Activated T-cell treated with anti-CD3 and anti-CD28 coated beads, Interleukin-2, amount 50 U/mL, for 24 hours (primary cell): ENCODE results near the gene UBE3A.
A peak's percentile ranks its signal among the peaks of the same experiment; 100 is the strongest.

ENCODE experiments used
- DNase-seq: peaks from one replicate; pipeline ENCODE4 v3.0.0-alpha.2; 2020
- H3K27ac Mint-ChIP-seq: 2 replicates; pipeline ENCODE4 v1.8.0; 2020; ENCODE audit warnings: mild to moderate bottlenecking, mixed read lengths
- H3K27me3 Mint-ChIP-seq: 2 replicates; pipeline ENCODE4 v1.8.0; 2020; ENCODE audit warnings: mixed read lengths
- H3K36me3 Mint-ChIP-seq: 2 replicates; pipeline ENCODE4 v1.8.0; 2020; ENCODE audit warnings: low read depth, mixed read lengths
- H3K4me1 Mint-ChIP-seq: 2 replicates; pipeline ENCODE4 v1.8.0; 2020; ENCODE audit warnings: low read depth, mixed read lengths
- H3K4me3 Mint-ChIP-seq: 2 replicates; pipeline ENCODE4 v1.8.0; 2020; ENCODE audit warnings: mild to moderate bottlenecking, moderate library complexity, mixed read lengths
- H3K9me3 Mint-ChIP-seq: 2 replicates; pipeline ENCODE4 v1.8.0; 2020; ENCODE audit warnings: mixed read lengths

The UBE3A gene

DNA sequence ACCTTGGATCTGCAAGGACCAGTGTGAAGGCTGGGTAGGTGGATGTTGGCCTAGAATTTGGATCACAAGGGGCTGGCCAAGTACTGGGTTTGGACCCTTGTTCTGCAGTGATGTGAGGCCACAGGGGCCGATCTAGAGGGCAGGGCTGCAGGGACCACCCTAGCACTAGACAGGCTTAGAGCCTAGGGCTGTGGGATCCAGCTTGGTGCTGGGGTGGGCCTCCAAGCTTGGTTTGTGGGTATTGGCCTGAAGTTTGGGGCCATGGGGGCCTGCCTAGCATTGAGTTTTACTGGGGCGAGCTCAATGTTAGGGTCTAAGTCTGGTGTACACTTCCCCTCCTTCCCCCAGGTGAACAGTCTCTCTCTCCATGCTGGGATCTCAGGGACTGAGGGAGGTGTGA, 36.5 kb downstream of the UBE3A start:
- peaks cover 98% of the 10 kb centered on the region for H3K36me3 Mint-ChIP-seq
- H3K9me3 Mint-ChIP-seq, result peaks cover 27% of the 10 kb centered on the region
- peaks cover 55% of the 10 kb centered on the region for H3K4me1 Mint-ChIP-seq
- no peak overlapping the region for H3K27ac Mint-ChIP-seq
- no peaks in the 10 kb centered on the region for H3K27me3 Mint-ChIP-seq
- DNase-seq, result no peak
- H3K4me3 Mint-ChIP-seq, result no peak overlapping the region

DNA sequence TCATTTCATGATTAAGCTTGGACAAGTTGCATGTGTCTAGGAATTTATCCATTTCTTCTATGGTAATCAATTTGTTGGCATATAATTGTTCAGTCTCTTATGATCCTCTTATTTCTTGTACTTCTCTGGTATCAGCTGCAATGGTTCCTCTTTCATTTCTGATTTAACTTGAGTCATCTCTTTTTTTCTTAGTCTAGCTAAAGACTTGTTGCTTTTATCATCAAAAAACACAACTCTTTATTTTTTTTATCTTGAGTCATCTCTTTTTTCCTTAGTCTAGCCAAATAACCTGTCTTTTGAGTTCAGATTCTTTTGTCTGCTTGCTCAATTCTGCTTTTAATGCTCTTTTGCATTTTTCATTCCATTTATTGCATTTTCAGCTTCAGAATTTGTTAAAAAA, 37.3 kb downstream of the UBE3A start:
- Mint-ChIP-seq H3K27ac (peak overlapping the region; percentile 7), H3K36me3 (peaks cover 98% of the 10 kb centered on the region), H3K27me3 (no peaks in the 10 kb centered on the region)

DNA sequence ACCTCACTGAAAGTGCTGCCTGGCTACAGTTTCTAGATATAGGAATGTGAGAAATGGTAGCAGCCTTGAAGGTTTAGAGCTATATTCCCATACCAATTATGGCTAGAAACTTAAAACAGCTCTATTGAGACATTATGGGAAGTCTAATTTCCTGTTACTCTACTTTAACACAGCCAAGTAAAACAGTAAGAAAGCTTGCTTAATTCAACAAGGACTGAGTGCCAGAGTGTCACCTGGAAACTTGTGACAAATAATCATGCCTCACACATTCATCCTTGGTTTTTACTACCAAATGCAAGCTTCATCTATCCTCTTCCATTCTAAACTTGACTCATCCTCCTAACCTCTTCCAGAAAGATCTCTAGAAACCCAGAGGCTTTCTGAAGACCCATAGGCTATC, 41.7 kb downstream of the UBE3A start:
- peaks cover 43% of the 10 kb centered on the region for H3K4me1 Mint-ChIP-seq
- H3K4me3 Mint-ChIP-seq, result no peak overlapping the region
- no peaks in the 10 kb centered on the region for H3K27me3 Mint-ChIP-seq
- peaks cover 85% of the 10 kb centered on the region for H3K36me3 Mint-ChIP-seq
- peak overlapping the region; percentile 27 for H3K27ac Mint-ChIP-seq
- DNase-seq, result no peak
- peaks cover 9% of the 10 kb centered on the region for H3K9me3 Mint-ChIP-seq

More for the DNA sequence above, 37.3 kb downstream of the UBE3A start:
- H3K4me1 Mint-ChIP-seq, result peaks cover 48% of the 10 kb centered on the region
- H3K4me3 Mint-ChIP-seq, result no peak overlapping the region
- no peak for DNase-seq
- H3K9me3 Mint-ChIP-seq, result peaks cover 27% of the 10 kb centered on the region

DNA sequence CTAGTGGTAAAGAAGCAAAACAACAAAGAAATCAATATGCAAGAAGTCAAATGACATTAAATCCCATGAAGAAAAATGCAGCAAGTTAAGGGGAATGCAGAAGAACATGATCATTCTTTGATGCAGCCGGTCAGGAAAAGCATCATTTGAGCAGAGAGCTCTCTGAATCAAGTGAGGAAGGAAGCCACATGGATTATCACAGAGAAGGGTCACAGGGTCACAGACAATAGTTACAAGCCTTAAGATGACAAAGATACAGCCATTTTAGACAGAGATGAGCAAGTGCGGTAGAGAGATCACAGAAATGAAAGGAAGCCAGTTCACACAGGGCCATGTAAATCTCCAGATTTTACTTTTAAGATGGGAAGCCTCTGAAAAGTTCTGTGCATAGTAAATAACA, 43.9 kb downstream of the UBE3A start:
- Mint-ChIP-seq H3K27ac (peak overlapping the region; percentile 13), H3K9me3 (peaks cover 11% of the 10 kb centered on the region), H3K4me3 (no peak overlapping the region), H3K4me1 (peaks cover 39% of the 10 kb centered on the region), H3K27me3 (no peaks in the 10 kb centered on the region), H3K36me3 (peaks cover 72% of the 10 kb centered on the region)
- DNase-seq, result no peak

DNA sequence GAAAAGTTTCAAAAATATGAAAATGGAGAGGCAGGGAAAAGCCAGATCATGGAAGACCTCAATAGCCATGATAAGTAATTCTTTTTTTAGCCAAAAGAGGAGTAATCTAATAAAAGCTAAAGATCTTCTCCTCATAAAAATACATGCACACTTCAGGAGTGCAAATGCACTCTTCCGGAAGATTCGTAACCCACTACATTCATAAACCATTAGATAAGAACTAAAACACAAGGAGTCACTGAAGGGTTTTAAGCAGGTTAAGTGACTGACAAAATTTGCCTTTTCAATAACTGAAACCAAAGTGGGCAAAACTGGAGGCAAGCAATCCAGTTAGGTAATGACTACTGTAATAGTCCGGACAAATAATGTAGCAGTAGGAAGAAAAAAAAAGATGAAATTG, 46.0 kb downstream of the UBE3A start:
- Mint-ChIP-seq H3K27me3 (no peaks in the 10 kb centered on the region), H3K4me1 (peaks cover 48% of the 10 kb centered on the region), H3K9me3 (peaks cover 20% of the 10 kb centered on the region), H3K27ac (no peak overlapping the region), H3K4me3 (no peak overlapping the region), H3K36me3 (peaks cover 73% of the 10 kb centered on the region)
- no peak for DNase-seq

DNA sequence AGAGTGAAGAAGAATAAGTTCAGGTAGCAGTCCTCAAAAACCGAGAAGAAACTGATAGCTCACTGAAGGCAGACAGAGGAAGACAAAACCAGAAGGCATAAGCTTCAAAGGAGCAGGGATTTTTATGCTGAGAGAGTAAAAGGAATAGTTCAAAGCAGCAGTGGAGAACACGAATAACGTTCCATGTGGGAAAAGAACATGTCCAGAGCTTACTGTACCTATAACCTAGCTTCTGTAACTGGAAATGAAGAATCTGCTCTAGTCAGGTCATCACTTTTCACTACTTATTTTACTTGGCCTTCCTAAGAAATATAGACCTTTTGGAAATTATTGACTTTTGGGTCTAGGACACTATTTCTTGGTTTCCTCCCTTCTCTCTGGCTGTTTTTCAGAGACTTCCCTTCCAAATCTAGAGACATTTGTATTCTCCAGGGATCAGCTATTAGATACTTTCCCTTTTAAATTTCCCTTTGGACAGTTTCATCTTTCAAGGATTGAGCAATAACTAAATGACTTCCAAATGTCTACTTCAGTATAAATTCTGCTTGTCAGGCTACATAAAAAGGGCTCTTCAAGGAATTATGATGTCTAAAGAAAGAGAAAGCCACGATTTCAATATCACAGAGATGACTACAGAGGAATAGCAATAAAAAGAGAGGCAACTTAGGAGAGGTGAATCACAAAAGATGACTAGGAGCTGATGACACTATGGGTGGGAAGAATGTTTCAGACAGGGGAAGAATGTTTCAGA, 46.7 kb downstream of the UBE3A start:
- Mint-ChIP-seq H3K4me3 (no peak overlapping the region), H3K27ac (no peak overlapping the region), H3K4me1 (peaks cover 43% of the 10 kb centered on the region), H3K9me3 (peaks cover 20% of the 10 kb centered on the region), H3K27me3 (no peaks in the 10 kb centered on the region), H3K36me3 (peaks cover 72% of the 10 kb centered on the region)
- DNase-seq, result no peak

DNA sequence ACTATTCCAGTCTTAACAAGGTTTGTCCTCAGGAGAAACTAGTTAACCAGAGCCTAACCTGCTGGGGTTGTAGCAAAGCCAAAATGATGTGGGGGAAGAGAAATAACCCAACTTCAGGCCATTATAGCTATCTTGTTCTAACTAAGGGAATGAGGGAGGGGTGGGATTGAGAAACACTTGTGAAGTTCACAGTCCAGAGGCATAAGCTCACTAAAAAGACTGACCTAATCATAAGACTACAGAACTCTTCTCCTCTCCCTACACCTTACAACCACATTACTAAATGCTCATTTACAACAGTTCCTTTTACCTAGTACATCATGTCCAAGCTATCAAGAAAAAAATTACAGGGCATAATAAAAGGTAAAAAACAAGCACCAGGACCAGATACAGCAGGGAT, 52.8 kb downstream of the UBE3A start:
- peaks cover 48% of the 10 kb centered on the region for H3K4me1 Mint-ChIP-seq
- no peak overlapping the region for H3K27ac Mint-ChIP-seq

DNA sequence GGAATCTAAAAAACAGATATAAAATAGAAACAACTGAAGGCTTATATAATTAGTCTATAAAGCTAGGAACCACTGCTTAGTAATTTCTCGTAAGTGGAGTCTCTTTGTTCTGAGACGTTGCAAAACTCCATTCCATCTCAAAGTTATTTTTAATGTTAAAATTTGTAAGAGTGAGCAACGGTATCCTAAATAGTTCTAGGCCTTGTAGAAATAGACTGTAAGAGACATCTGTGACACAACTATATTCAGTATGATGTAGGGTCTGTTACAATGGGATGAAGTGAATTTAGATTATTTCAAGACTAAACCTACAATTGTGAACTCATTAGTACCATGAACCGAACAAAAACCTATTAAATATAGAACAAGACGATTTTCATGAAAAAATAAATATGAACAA, 57.2 kb downstream of the UBE3A start:
- Mint-ChIP-seq H3K27ac (no peak overlapping the region), H3K4me1 (peaks cover 55% of the 10 kb centered on the region), H3K4me3 (no peak overlapping the region), H3K9me3 (peaks cover 28% of the 10 kb centered on the region), H3K27me3 (no peaks in the 10 kb centered on the region), H3K36me3 (peaks cover 96% of the 10 kb centered on the region)
- no peak for DNase-seq

More for the DNA sequence above, 52.8 kb downstream of the UBE3A start:
- Mint-ChIP-seq H3K36me3 (peaks cover 92% of the 10 kb centered on the region), H3K9me3 (peaks cover 44% of the 10 kb centered on the region), H3K4me3 (no peak overlapping the region), H3K27me3 (no peaks in the 10 kb centered on the region)
- no peak for DNase-seq

DNA sequence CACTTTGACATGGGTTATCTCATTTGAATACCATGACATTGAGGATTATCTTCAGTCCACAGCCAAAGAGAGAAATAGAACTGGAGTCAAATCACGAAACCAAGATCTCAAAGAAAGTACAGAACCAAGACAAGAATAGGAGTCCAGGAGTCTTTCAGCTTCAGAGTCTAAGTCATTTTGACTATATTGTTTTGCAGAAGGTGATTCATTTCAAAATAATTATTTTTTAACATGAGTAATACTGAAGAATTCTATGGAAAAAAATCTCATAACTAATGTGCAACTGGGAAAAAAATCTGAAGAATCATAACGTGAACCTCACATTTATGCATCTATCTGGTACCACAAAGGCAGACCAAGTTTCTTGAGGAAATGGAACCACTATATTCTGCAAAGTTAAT, 60.3 kb downstream of the UBE3A start:
- Mint-ChIP-seq H3K36me3 (peaks cover 96% of the 10 kb centered on the region), H3K27me3 (no peaks in the 10 kb centered on the region), H3K9me3 (peaks cover 8% of the 10 kb centered on the region), H3K27ac (peak overlapping the region; percentile 77), H3K4me3 (no peak overlapping the region), H3K4me1 (peaks cover 44% of the 10 kb centered on the region)
- no peak for DNase-seq

DNA sequence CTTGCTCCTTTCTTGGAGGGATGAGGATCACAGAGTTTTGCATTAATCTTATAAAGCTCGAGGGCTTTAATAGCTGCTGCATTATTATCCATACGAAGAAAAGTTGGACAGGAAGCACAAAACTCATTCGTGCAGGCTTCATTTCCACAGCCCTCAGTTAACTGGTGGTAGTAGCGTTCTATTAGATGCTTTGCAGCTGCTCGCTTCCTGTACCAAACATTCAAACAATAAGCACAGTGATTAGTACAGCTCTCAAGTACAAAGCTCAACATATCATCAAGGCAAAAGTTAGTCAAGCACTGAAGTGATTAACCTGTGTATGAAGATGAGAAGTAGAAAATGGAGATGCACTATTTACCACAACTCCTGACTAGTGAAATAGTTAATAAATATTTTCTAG, 63.3 kb downstream of the UBE3A start:
- Mint-ChIP-seq H3K9me3 (no peaks in the 10 kb centered on the region), H3K27ac (no peak overlapping the region), H3K27me3 (no peaks in the 10 kb centered on the region), H3K4me3 (no peak overlapping the region), H3K4me1 (peaks cover 45% of the 10 kb centered on the region), H3K36me3 (peaks cover 100% of the 10 kb centered on the region)
- no peak for DNase-seq

DNA sequence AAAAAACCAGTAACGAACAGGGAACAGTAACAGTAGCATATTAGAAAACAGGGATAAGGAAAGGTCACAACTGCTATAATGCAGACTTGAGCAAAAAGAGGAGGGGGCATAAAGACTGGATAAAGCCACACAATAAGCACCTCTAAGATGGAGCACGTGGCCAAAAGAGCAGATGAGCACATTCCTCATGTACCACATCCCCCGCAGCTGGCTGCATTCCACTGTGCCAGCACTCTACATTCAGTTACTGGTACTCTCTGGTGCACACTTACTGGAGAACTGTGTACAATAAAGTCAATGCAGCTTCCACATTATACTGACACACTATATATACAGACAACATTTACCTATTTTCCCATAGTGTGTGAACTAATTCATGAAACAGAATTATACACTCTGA, 64.7 kb downstream of the UBE3A start:
- peaks cover 45% of the 10 kb centered on the region for H3K4me1 Mint-ChIP-seq
- H3K4me3 Mint-ChIP-seq, result no peak overlapping the region
- H3K9me3 Mint-ChIP-seq, result no peaks in the 10 kb centered on the region
- H3K27me3 Mint-ChIP-seq, result no peaks in the 10 kb centered on the region
- DNase-seq, result no peak
- peaks cover 100% of the 10 kb centered on the region for H3K36me3 Mint-ChIP-seq
- H3K27ac Mint-ChIP-seq, result no peak overlapping the region

DNA sequence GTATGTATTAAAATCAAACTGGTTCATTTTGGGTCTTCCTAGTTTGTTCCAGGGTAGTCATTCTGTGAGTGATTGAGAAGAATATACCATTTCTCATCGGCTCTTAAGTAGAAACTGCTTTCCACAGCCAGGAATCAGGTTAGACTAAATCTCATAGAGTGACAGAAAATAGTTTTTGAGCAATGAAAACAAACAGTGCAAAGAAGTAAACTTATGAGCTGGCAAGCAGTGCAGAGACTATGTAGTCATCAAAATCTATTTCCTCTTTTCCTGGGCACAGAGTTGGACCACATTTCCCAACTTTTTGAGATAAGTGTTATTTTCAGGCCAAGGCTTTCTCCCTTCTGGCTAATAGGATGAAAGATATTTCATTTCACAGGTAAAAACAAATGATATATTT, 66.5 kb downstream of the UBE3A start:
- Mint-ChIP-seq H3K27me3 (no peaks in the 10 kb centered on the region), H3K4me1 (peaks cover 34% of the 10 kb centered on the region), H3K27ac (no peak overlapping the region), H3K36me3 (peaks cover 97% of the 10 kb centered on the region), H3K9me3 (no peaks in the 10 kb centered on the region), H3K4me3 (no peak overlapping the region)
- no peak for DNase-seq

DNA sequence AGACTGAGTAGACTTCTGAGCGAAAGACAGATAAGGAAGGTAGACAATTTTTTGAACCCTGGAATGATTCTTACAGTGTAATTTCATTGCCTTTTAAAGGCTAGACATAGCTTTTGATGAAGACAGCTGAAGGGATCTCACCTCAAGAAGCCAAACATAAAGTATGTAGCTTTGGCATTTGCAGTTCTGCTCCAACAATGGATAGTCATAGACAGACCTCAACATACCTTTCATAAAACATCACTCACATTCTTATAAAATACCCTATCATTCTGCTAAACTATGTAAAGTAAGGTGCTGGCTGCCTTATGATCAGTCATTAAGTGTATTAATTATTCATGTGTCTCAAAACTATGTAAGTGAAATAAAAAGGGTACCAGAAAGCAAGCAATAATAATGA, 70.0 kb downstream of the UBE3A start:
- peaks cover 41% of the 10 kb centered on the region for H3K4me1 Mint-ChIP-seq
- no peak overlapping the region for H3K27ac Mint-ChIP-seq
- H3K36me3 Mint-ChIP-seq, result peaks cover 84% of the 10 kb centered on the region

DNA sequence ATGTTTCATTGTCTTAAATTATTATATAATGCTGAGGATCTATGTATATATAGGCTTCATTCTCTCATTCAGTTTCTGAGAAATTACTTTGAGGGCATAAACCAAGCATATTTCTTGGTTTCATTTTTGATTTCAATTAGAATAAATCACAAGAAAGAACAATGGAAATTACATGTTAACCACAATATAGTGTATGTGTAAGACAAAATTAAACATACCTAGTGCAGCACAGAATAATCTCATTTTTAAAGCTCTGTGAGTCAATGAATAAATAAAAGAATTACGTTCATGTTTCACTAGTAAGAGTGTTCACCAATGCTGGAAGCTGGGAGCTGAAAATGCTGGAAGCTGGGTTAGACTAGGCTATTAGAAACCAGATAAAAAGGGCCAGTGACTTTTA, 72.8 kb downstream of the UBE3A start:
- H3K27me3 Mint-ChIP-seq, result no peaks in the 10 kb centered on the region
- H3K36me3 Mint-ChIP-seq, result peaks cover 83% of the 10 kb centered on the region
- peaks cover 3% of the 10 kb centered on the region for H3K9me3 Mint-ChIP-seq
- peak overlapping the region; percentile 31 for H3K27ac Mint-ChIP-seq
- DNase-seq, result no peak
- no peak overlapping the region for H3K4me3 Mint-ChIP-seq
- peaks cover 36% of the 10 kb centered on the region for H3K4me1 Mint-ChIP-seq

More for the DNA sequence above, 70.0 kb downstream of the UBE3A start:
- Mint-ChIP-seq H3K27me3 (no peaks in the 10 kb centered on the region), H3K4me3 (no peak overlapping the region), H3K9me3 (peaks cover 3% of the 10 kb centered on the region)
- DNase-seq, result no peak

DNA sequence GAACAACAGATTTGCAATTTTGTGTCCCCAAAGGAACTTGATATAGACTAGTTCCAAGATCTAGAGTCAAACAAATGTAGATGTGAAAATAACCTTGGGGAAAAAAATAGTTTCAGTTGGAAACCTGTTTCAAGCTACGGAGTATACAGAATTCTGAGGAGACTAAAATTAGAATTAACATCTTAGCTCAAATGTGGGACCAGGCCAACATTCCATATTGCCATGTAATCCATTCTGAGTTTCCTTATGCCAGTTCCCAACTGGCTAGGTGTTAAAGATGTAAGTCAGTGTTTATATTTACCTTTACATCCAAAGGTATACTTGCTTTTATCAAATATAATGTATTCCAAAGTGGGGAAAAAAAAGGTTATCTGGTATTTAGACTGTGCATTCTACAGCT, 76.3 kb downstream of the UBE3A start:
- Mint-ChIP-seq H3K27ac (no peak overlapping the region), H3K36me3 (peaks cover 85% of the 10 kb centered on the region), H3K9me3 (peaks cover 3% of the 10 kb centered on the region), H3K4me1 (peaks cover 27% of the 10 kb centered on the region), H3K4me3 (no peak overlapping the region), H3K27me3 (no peaks in the 10 kb centered on the region)
- DNase-seq, result no peak

DNA sequence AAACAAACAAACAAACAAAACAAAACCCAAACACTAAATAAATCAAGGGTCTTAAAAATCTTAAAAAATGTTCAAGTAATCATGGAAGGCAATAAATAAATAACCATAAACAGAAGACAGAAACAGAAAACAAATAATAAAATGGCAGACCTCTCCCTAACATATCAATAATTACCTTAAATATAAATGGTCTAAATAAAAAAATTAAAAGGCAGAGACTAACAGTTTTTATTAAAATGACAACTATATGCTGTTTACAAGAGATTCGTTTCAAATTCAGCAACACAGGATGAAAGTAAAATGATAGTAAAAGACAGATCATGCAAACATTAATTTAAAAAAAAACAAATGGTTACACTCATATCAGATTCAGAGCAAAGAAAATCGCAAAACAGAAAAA, 91.1 kb downstream of the UBE3A start:
- no peak overlapping the region for H3K27ac Mint-ChIP-seq
- peaks cover 98% of the 10 kb centered on the region for H3K36me3 Mint-ChIP-seq
- H3K27me3 Mint-ChIP-seq, result no peaks in the 10 kb centered on the region

More for the DNA sequence above, 91.1 kb downstream of the UBE3A start:
- H3K4me1 Mint-ChIP-seq, result peaks cover 8% of the 10 kb centered on the region
- DNase-seq, result no peak
- H3K9me3 Mint-ChIP-seq, result peaks cover 26% of the 10 kb centered on the region
- no peak overlapping the region for H3K4me3 Mint-ChIP-seq
